Testis (tissue), 2 donors: ENCODE measurements around the gene TMEM181.

ENCODE experiments used
- CTCF ChIP-seq, 3 experiments: fragments of 450-650 bp in 2 of 3; fragments of 200-600 bp in 1 of 3; sonication (generic) in 1 of 3; IDR thresholded peaks; one replicate each; pipeline ENCODE4 v1.5.1; 2016 to 2019; ENCODE audit warnings: antibody characterized with exemption in 3 of 3, mild to moderate bottlenecking in 2 of 3, moderate library complexity in 1 of 3
- POLR2A ChIP-seq: fragments of 450-650 bp; IDR thresholded peaks from one replicate; pipeline ENCODE4 v1.6.1; 2017; ENCODE audit warnings: antibody characterized with exemption, mild to moderate bottlenecking, moderate library complexity

GRCh38 chr6:158538741-158539140 is 21.1 kb upstream of the TMEM181 start:
- TF ChIP-seq CTCF (IDR thresholded peaks at IDR 0.05) (no peak), POLR2A (no peak)
